Upper lobe of left lung (tissue), 6 donors: ENCODE results near the gene PMM1. TPM values are rescaled to one million over a fixed set of nuclear protein-coding genes. Genes with fewer than 3 reads are reported as not detected.

ENCODE experiments used
- ATAC-seq, 2 donors: fragments of 200-7000 bp; cut with Tn5 transposase; one replicate each; pipeline ENCODE4 v1.9.1; 2022; ENCODE audit warnings: mild to moderate bottlenecking in 2 of 2, moderate library complexity in 2 of 2; ENCODE audit not compliant: low FRiP score in 2 of 2
- DNase-seq, 2 donors: peaks; one replicate each; pipeline ENCODE4 v3.0.0-alpha.2; 2019 to 2020
- H3K27ac ChIP-seq, 4 donors: fragments of 200-600 bp; sonication (generic); one replicate each; pipeline ENCODE4 v1.5.1; 2016 to 2019
- H3K27me3 ChIP-seq, 4 donors: fragments of 200-600 bp; sonication (generic); one replicate each; pipeline ENCODE4 v1.5.1; 2017 to 2019
- H3K36me3 ChIP-seq, 4 donors: fragments of 200-600 bp; sonication (generic); one replicate each; pipeline ENCODE4 v1.5.1; 2016 to 2019
- H3K4me1 ChIP-seq, 4 donors: fragments of 200-600 bp; sonication (generic); one replicate each; pipeline ENCODE4 v1.5.1; 2018 to 2019
- H3K4me3 ChIP-seq, 4 donors: fragments of 200-600 bp; sonication (generic); one replicate each; pipeline ENCODE4 v1.5.1; 2017 to 2019; ENCODE audit warnings: mild to moderate bottlenecking in 2 of 4, moderate library complexity in 1 of 4
- H3K9me3 ChIP-seq, 4 donors: fragments of 200-600 bp; sonication (generic); one replicate each; pipeline ENCODE4 v1.5.1; 2018 to 2019
- CTCF ChIP-seq, 6 experiments: fragments of 450-650 bp in 4 of 6; fragments of 200-600 bp in 2 of 6; sonication (generic) in 2 of 6; IDR thresholded peaks; one replicate each; pipeline ENCODE4 v1.5.1; 2016 to 2019; ENCODE audit warnings: antibody characterized with exemption in 6 of 6
- EP300 ChIP-seq, 4 donors: sonication (generic); formaldehyde crosslinking; IDR thresholded peaks; one replicate each; pipeline ENCODE4 v1.5.1; 2017; ENCODE audit warnings: antibody characterized with exemption in 4 of 4, control low read depth in 2 of 4
- POLR2A ChIP-seq, 4 donors: fragments of 450-650 bp; IDR thresholded peaks; one replicate each; pipeline ENCODE4 v1.5.1; 2016 to 2017; ENCODE audit warnings: antibody characterized with exemption in 4 of 4, mild to moderate bottlenecking in 2 of 4
- POLR2AphosphoS5 ChIP-seq, 2 donors: sonication (generic); formaldehyde crosslinking; IDR thresholded peaks; one replicate each; pipeline ENCODE4 v1.5.1; 2017; ENCODE audit warnings: antibody characterized with exemption in 2 of 2
- WGBS, 2 donors: methylation state at CpG; one replicate each; pipeline ENCODE4 v1.1.5; 2017 to 2018; 5-methylcytosine and 5-hydroxymethylcytosine counted together
- total RNA-seq, 6 donors: library from RNA; depleted of rRNA in 4 of 6; stranded (reverse); fragments of >200 nt in 4 of 6; gene quantifications; one replicate each; pipeline versions ENCODE4 v1.1.0 to v1.2.1, GENCODE V29; 2016 to 2021
- donor health status: DM: no; HTN: no; CAD: no; lungs with moderate emphysema.
- donor health status: DM: no; HTN: yes; CAD: no; lungs with severe emphysema.

PMM1 gene
- total RNA-seq, 6 donors from 2014 or later = 42.1 to 226 (median 105) TPM

- Histone ChIP-seq H3K4me3 (no peak overlapping the region), H3K27me3 (no peaks in the 10 kb centered on the region), H3K9me3 (no peaks in the 10 kb centered on the region), H3K27ac (no peak overlapping the region), H3K36me3 (peaks cover 9 to 92% (median 83%) of the 10 kb centered on the region in 4 donors), H3K4me1 (peaks cover 0 to 4% (median 0%) of the 10 kb centered on the region in 4 donors)
- TF ChIP-seq POLR2AphosphoS5 (IDR thresholded peaks at IDR 0.05) (no peak), CTCF (IDR thresholded peaks at IDR 0.05) (no peak), POLR2A (IDR thresholded peaks at IDR 0.05) (no peak), EP300 (IDR thresholded peaks at IDR 0.05) (no peak)
- WGBS, 2 donors = 85 to 92% methylated on average over 2 to 6 of the region's 6 CpGs
- DNase-seq = no peak
- ATAC-seq = no peak
Observed at GRCh38 chr22:41579997-41580355, 9.7 kb downstream of the PMM1 start.

GRCh38 chr22:41579297-41579996 is 10.2 kb downstream of the PMM1 start:
- no peaks in the 10 kb centered on the region for H3K27me3 ChIP-seq
- no peak overlapping the region for H3K27ac ChIP-seq
- H3K4me3 ChIP-seq = no peak overlapping the region
- H3K36me3 ChIP-seq = peaks cover 9 to 92% (median 78%) of the 10 kb centered on the region in 4 donors
- no peak for TF ChIP-seq POLR2AphosphoS5 (IDR thresholded peaks at IDR 0.05)
- no peaks in the 10 kb centered on the region for H3K4me1 ChIP-seq
- no peaks in the 10 kb centered on the region for H3K9me3 ChIP-seq
- 96 to 98% methylated on average over 8 to 12 of the region's 12 CpGs for WGBS, 2 donors
- ATAC-seq (no peak), DNase-seq (no peak)

- ATAC-seq (no peak), DNase-seq (no peak)
- H3K27ac ChIP-seq = no peak overlapping the region
- no peak for TF ChIP-seq POLR2AphosphoS5 (IDR thresholded peaks at IDR 0.05)
- TF ChIP-seq CTCF (IDR thresholded peaks at IDR 0.05) = no peak
- no peak for TF ChIP-seq EP300 (IDR thresholded peaks at IDR 0.05)
- TF ChIP-seq POLR2A (IDR thresholded peaks at IDR 0.05) = no peak
- H3K4me1 ChIP-seq = no peaks in the 10 kb centered on the region
- H3K27me3 ChIP-seq = no peaks in the 10 kb centered on the region
- 93% methylated on average over 8 to 9 of the region's 9 CpGs for WGBS, 2 donors
- H3K9me3 ChIP-seq = no peaks in the 10 kb centered on the region
- H3K36me3 ChIP-seq = peaks cover 9 to 88% (median 73%) of the 10 kb centered on the region in 4 donors
- H3K4me3 ChIP-seq = no peak overlapping the region
Observed at GRCh38 chr22:41578818-41579217, 10.8 kb downstream of the PMM1 start.

GRCh38 chr22:41578114-41578513 is 11.5 kb downstream of the PMM1 start:
- no peaks in the 10 kb centered on the region for H3K9me3 ChIP-seq
- no peaks in the 10 kb centered on the region for H3K4me1 ChIP-seq
- no peaks in the 10 kb centered on the region for H3K27me3 ChIP-seq
- DNase-seq (no peak), ATAC-seq (no peak)
- TF ChIP-seq EP300 (IDR thresholded peaks at IDR 0.05) (no peak), POLR2AphosphoS5 (IDR thresholded peaks at IDR 0.05) (no peak), CTCF (IDR thresholded peaks at IDR 0.05) (no peak), POLR2A (IDR thresholded peaks at IDR 0.05) (no peak)
- no peak overlapping the region for H3K27ac ChIP-seq
- H3K36me3 ChIP-seq = peaks cover 3 to 81% (median 66%) of the 10 kb centered on the region in 4 donors
- 88 to 99% methylated on average over 8 of the region's 8 CpGs for WGBS, 2 donors
- H3K4me3 ChIP-seq = no peak overlapping the region

GRCh38 chr22:41576877-41577276 is 12.8 kb downstream of the PMM1 start:
- Histone ChIP-seq H3K4me1 (no peaks in the 10 kb centered on the region), H3K27me3 (no peaks in the 10 kb centered on the region), H3K9me3 (no peaks in the 10 kb centered on the region), H3K27ac (no peak overlapping the region), H3K4me3 (no peak overlapping the region), H3K36me3 (peaks cover 0 to 68% (median 57%) of the 10 kb centered on the region in 4 donors)
- DNase-seq (peak in 1 of 2 donors; percentile 32), ATAC-seq (peak in 1 of 2 donors; percentile 16)
- WGBS, 2 donors = 78 to 88% methylated on average over 5 to 9 of the region's 9 CpGs
- TF ChIP-seq EP300 (IDR thresholded peaks at IDR 0.05) = no peak
- TF ChIP-seq CTCF (IDR thresholded peaks at IDR 0.05) = peak in 5 of 6 experiments; percentile 14 to 66 (median 51)
